H9 (cell line): ENCODE data around the gene TRIM44. TPM values are rescaled to one million over a fixed set of nuclear protein-coding genes. Genes with fewer than 3 reads are reported as not detected.

Experiments used
- DNase-seq: peaks from one replicate; pipeline ENCODE4 v3.0.0-alpha.2; 2017
- H2AFZ ChIP-seq: one replicate; pipeline ENCODE4 v1.6.1; 2013; ENCODE audit warnings: mild to moderate bottlenecking, low read length, control low read depth, moderate library complexity
- H2AK5ac ChIP-seq: 2 replicates; pipeline ENCODE4 v1.6.1; 2013; ENCODE audit warnings: low read length, control low read depth, mixed read lengths; ENCODE audit not compliant: insufficient read length
- H2BK120ac ChIP-seq: one replicate; pipeline ENCODE4 v1.6.1; 2013; ENCODE audit warnings: low read depth, mild to moderate bottlenecking, low read length, control low read depth, inconsistent platforms; ENCODE audit not compliant: poor library complexity, severe bottlenecking
- H2BK12ac ChIP-seq: 2 replicates; pipeline ENCODE4 v1.6.1; 2013; ENCODE audit warnings: low read length, control low read depth, mixed read lengths, low read depth; ENCODE audit not compliant: insufficient read length
- H2BK15ac ChIP-seq: 2 replicates; pipeline ENCODE4 v1.6.1; 2013; ENCODE audit warnings: low read depth, low read length, control low read depth
- H2BK20ac ChIP-seq: one replicate; pipeline ENCODE4 v1.6.1; 2013; ENCODE audit warnings: low read depth, mild to moderate bottlenecking, low read length, control low read depth, inconsistent platforms; ENCODE audit not compliant: poor library complexity, severe bottlenecking
- H2BK5ac ChIP-seq: 2 replicates; pipeline ENCODE4 v1.6.1; 2013; ENCODE audit warnings: low read length, control low read depth, mixed read lengths; ENCODE audit not compliant: insufficient read length
- H3K14ac ChIP-seq: 2 replicates; pipeline ENCODE4 v1.6.1; 2013; ENCODE audit warnings: low read length, control low read depth; ENCODE audit not compliant: insufficient read depth
- H3K18ac ChIP-seq: 2 replicates; pipeline ENCODE4 v1.6.1; 2013; ENCODE audit warnings: low read depth, mild to moderate bottlenecking, mixed read lengths, low read length, control low read depth; ENCODE audit not compliant: insufficient read length
- H3K23ac ChIP-seq: 2 replicates; pipeline ENCODE4 v1.6.1; 2013; ENCODE audit warnings: low read length, control low read depth, mixed read lengths, low read depth; ENCODE audit not compliant: insufficient read length
- H3K23me2 ChIP-seq: 2 replicates; pipeline ENCODE4 v1.6.1; 2013; ENCODE audit warnings: low read depth, mild to moderate bottlenecking, mixed read lengths, low read length, control low read depth; ENCODE audit not compliant: insufficient read length, poor library complexity, severe bottlenecking
- H3K27ac ChIP-seq: 2 replicates; pipeline ENCODE4 v1.5.1; 2013; ENCODE audit warnings: low read length, control low read depth, mixed read lengths, low read depth; ENCODE audit not compliant: insufficient read length
- H3K27me3 ChIP-seq: 2 replicates; pipeline ENCODE4 v1.6.1; 2013; ENCODE audit warnings: low read length, control low read depth, inconsistent platforms; ENCODE audit not compliant: insufficient read depth
- H3K4ac ChIP-seq: 2 replicates; pipeline ENCODE4 v1.6.1; 2013; ENCODE audit warnings: low read depth, mild to moderate bottlenecking, control low read depth, inconsistent platforms, low read length, moderate library complexity
- H3K4me1 ChIP-seq: 2 replicates; pipeline ENCODE4 v1.6.1; 2013; ENCODE audit warnings: low read length, control low read depth, inconsistent platforms; ENCODE audit not compliant: insufficient read depth
- H3K4me2 ChIP-seq: 2 replicates; pipeline ENCODE4 v1.6.1; 2013; ENCODE audit warnings: low read length, control low read depth, mixed read lengths; ENCODE audit not compliant: insufficient read length, insufficient read depth
- H3K56ac ChIP-seq: 2 replicates; pipeline ENCODE4 v1.6.1; 2013; ENCODE audit warnings: low read depth, mild to moderate bottlenecking, mixed read lengths, low read length, control low read depth; ENCODE audit not compliant: insufficient read length
- H3K79me1 ChIP-seq: 2 replicates; pipeline ENCODE4 v1.6.1; 2013; ENCODE audit warnings: low read depth, mild to moderate bottlenecking, moderate library complexity, low read length, control low read depth, inconsistent platforms; ENCODE audit not compliant: insufficient read depth, poor library complexity, severe bottlenecking
- H3K79me2 ChIP-seq: 2 replicates; pipeline ENCODE4 v1.6.1; 2013; ENCODE audit warnings: low read length, control low read depth, inconsistent platforms; ENCODE audit not compliant: insufficient read depth
- H3K9ac ChIP-seq: 2 replicates; pipeline ENCODE4 v1.6.1; 2013; ENCODE audit warnings: low read length, control low read depth, mixed read lengths; ENCODE audit not compliant: insufficient read length; ENCODE audit errors: extremely low read depth
- H3K9me3 ChIP-seq: one replicate; pipeline ENCODE4 v1.6.1; 2013; ENCODE audit warnings: low read depth, low read length, inconsistent platforms; ENCODE audit not compliant: control insufficient read depth
- H3T11ph ChIP-seq: one replicate; pipeline ENCODE4 v1.6.1; 2013; ENCODE audit warnings: mild to moderate bottlenecking, low read length, control low read depth, inconsistent platforms
- H4K20me1 ChIP-seq: one replicate; pipeline ENCODE4 v1.6.1; 2013; ENCODE audit not compliant: control insufficient read depth, insufficient read length, insufficient read depth
- H4K5ac ChIP-seq: 2 replicates; pipeline ENCODE4 v1.6.1; 2013; ENCODE audit warnings: low read depth, mild to moderate bottlenecking, mixed read lengths, low read length, control low read depth; ENCODE audit not compliant: insufficient read length
- H4K8ac ChIP-seq: replicated peaks from 2 replicates; pipeline ENCODE4 v1.6.1; 2013; ENCODE audit warnings: low read length, control low read depth, mixed read lengths, low read depth; ENCODE audit not compliant: insufficient read length
- H4K91ac ChIP-seq: 2 replicates; pipeline ENCODE4 v1.6.1; 2013; ENCODE audit warnings: low read depth, mild to moderate bottlenecking, moderate library complexity, mixed read lengths, low read length, control low read depth; ENCODE audit not compliant: insufficient read length
- H3K27ac Mint-ChIP-seq, 3 experiments: 2 replicates in 2 of 3; 3 replicates in 1 of 3; pipeline ENCODE4 v1.8.0; 2020 to 2021; ENCODE audit warnings: mixed read lengths in 3 of 3, mild to moderate bottlenecking in 1 of 3, moderate library complexity in 1 of 3
- H3K27me3 Mint-ChIP-seq: 2 replicates; pipeline ENCODE4 v1.8.0; 2021; ENCODE audit warnings: low read depth, mild to moderate bottlenecking, moderate library complexity, mixed read lengths
- H3K36me3 Mint-ChIP-seq, 3 experiments: 2 replicates in 2 of 3; 3 replicates in 1 of 3; pipeline ENCODE4 v1.8.0; 2020 to 2021; ENCODE audit warnings: low read depth in 3 of 3, mixed read lengths in 3 of 3; ENCODE audit not compliant: insufficient read depth in 1 of 3
- H3K4me1 Mint-ChIP-seq, 2 experiments: 2 replicates each; pipeline ENCODE4 v1.8.0; 2020; ENCODE audit warnings: mixed read lengths in 2 of 2
- H3K4me3 Mint-ChIP-seq, 2 experiments: 2 replicates in 1 of 2; 3 replicates in 1 of 2; pipeline ENCODE4 v1.8.0; 2020 to 2021; ENCODE audit warnings: mild to moderate bottlenecking in 2 of 2, mixed read lengths in 2 of 2, moderate library complexity in 1 of 2
- H3K9me3 Mint-ChIP-seq, 2 experiments: 2 replicates in 1 of 2; 3 replicates in 1 of 2; pipeline ENCODE4 v1.8.0; 2020; ENCODE audit warnings: mild to moderate bottlenecking in 2 of 2, mixed read lengths in 2 of 2, moderate library complexity in 1 of 2
- WGBS: extraction: QIAGEN DNeasy Blood & Tissue Kit; methylation state at CpG from one replicate; pipeline ENCODE4 v1.1.7; 2013; ENCODE audit warnings: missing lambda C conversion rate, low lambda C conversion rate, mixed read lengths; ENCODE audit not compliant: insufficient read length; ENCODE audit errors: extremely low coverage; 5-methylcytosine and 5-hydroxymethylcytosine counted together
- total RNA-seq: library from RNA; stranded (reverse); gene quantifications from 2 replicates; pipeline ENCODE4 v1.2.1, GENCODE V29; 2021
- TF ChIP-seq, protein P1 (sequence below): fragments of 200-600 bp; sonication (generic); conservative IDR thresholded peaks from 3 replicates; pipeline ENCODE4 v1.8.0; 2021; ENCODE audit warnings: antibody characterized with exemption, mild to moderate bottlenecking

The TRIM44 gene
- total RNA-seq, 1 experiment from 2014 or later: 37.7 TPM

GRCh38 chr11:35722641-35723040 lies 60.1 kb downstream of the TRIM44 start:
- peaks cover 8 to 17% (median 14%) of the 10 kb centered on the region in 3 experiments; a peak in 6 of 7 replicates for H3K36me3 Mint-ChIP-seq
- no peak overlapping the region for H4K5ac ChIP-seq
- H2BK12ac ChIP-seq: no peak overlapping the region
- no peaks in the 10 kb centered on the region for H3K79me2 ChIP-seq
- H2BK120ac ChIP-seq: no peak overlapping the region
- no peak overlapping the region for H3K18ac ChIP-seq
- H3K4me3 Mint-ChIP-seq: no peak overlapping the region
- H4K20me1 ChIP-seq: no peaks in the 10 kb centered on the region
- H3K23ac ChIP-seq: no peak overlapping the region
- no peaks in the 10 kb centered on the region for H3K23me2 ChIP-seq
- no peak overlapping the region for H3K4ac ChIP-seq
- no CpG with 5 or more reads among the region's 4 CpGs for WGBS
- H3K27ac Mint-ChIP-seq: no peak overlapping the region
- no peaks in the 10 kb centered on the region for H3K27me3 Mint-ChIP-seq
- no peak overlapping the region for H2BK20ac ChIP-seq
- no peak overlapping the region for H2AFZ ChIP-seq
- H3K14ac ChIP-seq: no peak overlapping the region
- TF ChIP-seq, protein P1, sequence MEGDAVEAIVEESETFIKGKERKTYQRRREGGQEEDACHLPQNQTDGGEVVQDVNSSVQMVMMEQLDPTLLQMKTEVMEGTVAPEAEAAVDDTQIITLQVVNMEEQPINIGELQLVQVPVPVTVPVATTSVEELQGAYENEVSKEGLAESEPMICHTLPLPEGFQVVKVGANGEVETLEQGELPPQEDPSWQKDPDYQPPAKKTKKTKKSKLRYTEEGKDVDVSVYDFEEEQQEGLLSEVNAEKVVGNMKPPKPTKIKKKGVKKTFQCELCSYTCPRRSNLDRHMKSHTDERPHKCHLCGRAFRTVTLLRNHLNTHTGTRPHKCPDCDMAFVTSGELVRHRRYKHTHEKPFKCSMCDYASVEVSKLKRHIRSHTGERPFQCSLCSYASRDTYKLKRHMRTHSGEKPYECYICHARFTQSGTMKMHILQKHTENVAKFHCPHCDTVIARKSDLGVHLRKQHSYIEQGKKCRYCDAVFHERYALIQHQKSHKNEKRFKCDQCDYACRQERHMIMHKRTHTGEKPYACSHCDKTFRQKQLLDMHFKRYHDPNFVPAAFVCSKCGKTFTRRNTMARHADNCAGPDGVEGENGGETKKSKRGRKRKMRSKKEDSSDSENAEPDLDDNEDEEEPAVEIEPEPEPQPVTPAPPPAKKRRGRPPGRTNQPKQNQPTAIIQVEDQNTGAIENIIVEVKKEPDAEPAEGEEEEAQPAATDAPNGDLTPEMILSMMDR: no peak
- no peak overlapping the region for H2AK5ac ChIP-seq
- H3K9me3 Mint-ChIP-seq: no peaks in the 10 kb centered on the region
- H3K27ac ChIP-seq: no peak overlapping the region
- H3K4me2 ChIP-seq: no peak overlapping the region
- H3K4me1 ChIP-seq: peaks cover 2% of the 10 kb centered on the region; the same call in 1 of the 2 replicates
- no peak for DNase-seq
- H2BK5ac ChIP-seq: no peak overlapping the region
- no peaks in the 10 kb centered on the region for H3K27me3 ChIP-seq
- H4K91ac ChIP-seq: no peak overlapping the region
- no peak overlapping the region for H3K56ac ChIP-seq
- no peak overlapping the region for H3K9ac ChIP-seq
- H4K8ac ChIP-seq: no peak overlapping the region
- peaks cover 2% of the 10 kb centered on the region for H3K79me1 ChIP-seq
- H3K9me3 ChIP-seq: no peaks in the 10 kb centered on the region
- peaks cover 4 to 9% of the 10 kb centered on the region in 2 experiments; a peak in 2 of 4 replicates for H3K4me1 Mint-ChIP-seq
- H2BK15ac ChIP-seq: no peak overlapping the region
- no peak overlapping the region for H3T11ph ChIP-seq
